Stimulated activated naive CD8-positive, alpha-beta T cell treated with anti-CD3 and anti-CD28 coated beads, Interleukin-15, amount 100 ng/mL, for 72 hours (primary cell): ENCODE data around the gene UPK3BL2.
"Not testable (repeated sequence)": the region's sequence is repeated elsewhere in the genome, so short reads cannot be mapped to it uniquely, and the experiment has no call there.

Source experiments
- ATAC-seq: fragments of 150-1000 bp; cut with Tn5 transposase; 2 replicates; pipeline ENCODE4 v1.10.0; 2021; ENCODE audit warnings: mild to moderate bottlenecking, moderate library complexity
- DNase-seq, 2 donors: peaks; one replicate each; pipeline ENCODE4 v3.0.0; 2021 to 2022
- H3K27ac Mint-ChIP-seq, 2 donors: one replicate each; pipeline ENCODE4 v1.8.0; 2022; ENCODE audit warnings: mild to moderate bottlenecking in 2 of 2, mixed read lengths in 2 of 2, moderate library complexity in 2 of 2
- H3K27me3 Mint-ChIP-seq: one replicate; pipeline ENCODE4 v1.8.0; 2022; ENCODE audit warnings: mixed read lengths
- H3K4me1 Mint-ChIP-seq: one replicate; pipeline ENCODE4 v1.8.0; 2022; ENCODE audit warnings: mild to moderate bottlenecking, mixed read lengths
- H3K4me3 Mint-ChIP-seq, 2 donors: one replicate each; pipeline ENCODE4 v1.8.0; 2022; ENCODE audit warnings: mild to moderate bottlenecking in 2 of 2, mixed read lengths in 2 of 2, moderate library complexity in 1 of 2
- H3K9me3 Mint-ChIP-seq, 2 donors: one replicate each; pipeline ENCODE4 v1.8.0; 2022; ENCODE audit warnings: mixed read lengths in 2 of 2

Gene UPK3BL2

GRCh38 chr7:102543596-102543995 is at the start of gene UPK3BL2:
UPK3BL2 (minus strand) TSS chr7:102543696; CDS start chr7:102543636, 60 bp downstream.
- not testable (repeated sequence) for DNase-seq, H3K4me1 Mint-ChIP-seq, ATAC-seq, H3K4me3 Mint-ChIP-seq, H3K9me3 Mint-ChIP-seq, H3K27me3 Mint-ChIP-seq, H3K27ac Mint-ChIP-seq

- DNase-seq, result peak; percentile 48 to 52
- not testable (repeated sequence) for H3K9me3 Mint-ChIP-seq, H3K4me3 Mint-ChIP-seq, H3K27me3 Mint-ChIP-seq, H3K4me1 Mint-ChIP-seq, H3K27ac Mint-ChIP-seq
- peak; percentile 70 for ATAC-seq
Observed at GRCh38 chr7:102592477-102593019, 49.1 kb upstream of the UPK3BL2 start.

GRCh38 chr7:102589857-102590256 is 46.4 kb upstream of the UPK3BL2 start:
- ATAC-seq, result peak; percentile 41
- not testable (repeated sequence) for H3K27me3 Mint-ChIP-seq, H3K4me1 Mint-ChIP-seq, H3K9me3 Mint-ChIP-seq, DNase-seq, H3K27ac Mint-ChIP-seq, H3K4me3 Mint-ChIP-seq

GRCh38 chr7:102583495-102583894 is 40.0 kb upstream of the UPK3BL2 start:
- H3K4me1 Mint-ChIP-seq, H3K27ac Mint-ChIP-seq, ATAC-seq, H3K4me3 Mint-ChIP-seq, H3K9me3 Mint-ChIP-seq, H3K27me3 Mint-ChIP-seq, DNase-seq: not testable (repeated sequence)

GRCh38 chr7:102581722-102582121 is 38.2 kb upstream of the UPK3BL2 start:
- H3K9me3 Mint-ChIP-seq, H3K27ac Mint-ChIP-seq, H3K4me3 Mint-ChIP-seq, H3K4me1 Mint-ChIP-seq, H3K27me3 Mint-ChIP-seq, ATAC-seq, DNase-seq: not testable (repeated sequence)

GRCh38 chr7:102578486-102578885 is 35.0 kb upstream of the UPK3BL2 start:
- H3K4me1 Mint-ChIP-seq, H3K27ac Mint-ChIP-seq, H3K4me3 Mint-ChIP-seq, H3K27me3 Mint-ChIP-seq, H3K9me3 Mint-ChIP-seq: not testable (repeated sequence)
- ATAC-seq (peak; percentile 16), DNase-seq (peak in 1 of 2 donors; percentile 15)

GRCh38 chr7:102577315-102578240 is 34.1 kb upstream of the UPK3BL2 start:
- ATAC-seq, result peak; percentile 21
- peak in 1 of 2 donors; percentile 16 for DNase-seq
- not testable (repeated sequence) for H3K27me3 Mint-ChIP-seq, H3K4me1 Mint-ChIP-seq, H3K27ac Mint-ChIP-seq, H3K4me3 Mint-ChIP-seq, H3K9me3 Mint-ChIP-seq

- H3K9me3 Mint-ChIP-seq, H3K27ac Mint-ChIP-seq, DNase-seq, ATAC-seq, H3K4me1 Mint-ChIP-seq, H3K27me3 Mint-ChIP-seq, H3K4me3 Mint-ChIP-seq: not testable (repeated sequence)
Observed at GRCh38 chr7:102576363-102576762, 32.9 kb upstream of the UPK3BL2 start.

GRCh38 chr7:102574607-102575006 is 31.1 kb upstream of the UPK3BL2 start:
- H3K4me1 Mint-ChIP-seq, H3K9me3 Mint-ChIP-seq, ATAC-seq, H3K27ac Mint-ChIP-seq, H3K27me3 Mint-ChIP-seq, H3K4me3 Mint-ChIP-seq, DNase-seq: not testable (repeated sequence)

- DNase-seq, result peak; percentile 100
- H3K4me3 Mint-ChIP-seq, result peak within 1 kb of the TSS; percentile 85
Observed at GRCh38 chr7:102572261-102573239, 29.1 kb upstream of the UPK3BL2 start, which contains the start of gene POLR2J3. POLR2J3 (minus strand) TSS chr7:102572583; CDS start chr7:102572521, 62 bp downstream.

GRCh38 chr7:102568620-102569019 is 25.1 kb upstream of the UPK3BL2 start:
- not testable (repeated sequence) for H3K4me3 Mint-ChIP-seq, H3K9me3 Mint-ChIP-seq, H3K4me1 Mint-ChIP-seq, H3K27ac Mint-ChIP-seq, H3K27me3 Mint-ChIP-seq, ATAC-seq
- peak in 1 of 2 donors; percentile 12 for DNase-seq

More at GRCh38 chr7:102572261-102573239, 29.1 kb upstream of the UPK3BL2 start, which contains the start of gene POLR2J3:
- not testable (repeated sequence) for H3K9me3 Mint-ChIP-seq, H3K4me1 Mint-ChIP-seq, H3K27me3 Mint-ChIP-seq
- H3K27ac Mint-ChIP-seq, result peak within 1 kb of the TSS; percentile 93 to 95
- peak; percentile 94 for ATAC-seq

- DNase-seq, H3K4me3 Mint-ChIP-seq, H3K27ac Mint-ChIP-seq, H3K27me3 Mint-ChIP-seq, H3K4me1 Mint-ChIP-seq, H3K9me3 Mint-ChIP-seq: not testable (repeated sequence)
- ATAC-seq, result peak; percentile 25
Observed at GRCh38 chr7:102550808-102551422, 7.4 kb upstream of the UPK3BL2 start, which contains the start of gene SPDYE2. SPDYE2 (plus strand) TSS chr7:102551226; CDS start chr7:102553256, 2,030 bp downstream.

GRCh38 chr7:102546353-102546752 is 2.9 kb upstream of the UPK3BL2 start:
- not testable (repeated sequence) for ATAC-seq, DNase-seq, H3K4me3 Mint-ChIP-seq, H3K27me3 Mint-ChIP-seq, H3K9me3 Mint-ChIP-seq, H3K4me1 Mint-ChIP-seq, H3K27ac Mint-ChIP-seq

- not testable (repeated sequence) for H3K27ac Mint-ChIP-seq, ATAC-seq
- peak in 1 of 2 donors; percentile 36 for DNase-seq
Observed at GRCh38 chr7:102545288-102545687, 1.8 kb upstream of the UPK3BL2 start.

GRCh38 chr7:102544372-102544771 is 876 bp upstream of the UPK3BL2 start:
- not testable (repeated sequence) for H3K4me3 Mint-ChIP-seq, H3K27me3 Mint-ChIP-seq, DNase-seq, H3K27ac Mint-ChIP-seq, H3K9me3 Mint-ChIP-seq, H3K4me1 Mint-ChIP-seq, ATAC-seq

More at GRCh38 chr7:102545288-102545687, 1.8 kb upstream of the UPK3BL2 start:
- not testable (repeated sequence) for H3K4me1 Mint-ChIP-seq, H3K27me3 Mint-ChIP-seq, H3K9me3 Mint-ChIP-seq, H3K4me3 Mint-ChIP-seq
